B cell (primary cell): Measurements from ENCODE around the gene NDEL1.

Experiments used
- CTCF ChIP-seq: fragments of 200-600 bp; IDR thresholded peaks from one replicate; pipeline ENCODE4 v1.8.0; 2022; ENCODE audit warnings: antibody characterized with exemption, mild to moderate bottlenecking
- EZH2 ChIP-seq: IDR thresholded peaks from 2 replicates; pipeline ENCODE4 v1.6.1; 2012; ENCODE audit warnings: borderline replicate concordance, low read depth, mild to moderate bottlenecking, moderate library complexity, low read length; ENCODE audit not compliant: insufficient read depth, poor library complexity, severe bottlenecking

GRCh38 chr17:8465356-8465755, 29.7 kb downstream of the NDEL1 start:
- TF ChIP-seq CTCF (no peak), EZH2 (no peak)
